NB4 (cell line): ENCODE measurements around the gene AMOTL2.

Source experiments
- CTCF ChIP-seq: IDR thresholded peaks from one replicate; pipeline ENCODE4 v1.5.1; 2012; ENCODE audit warnings: low read depth, low read length
- POLR2A ChIP-seq: IDR thresholded peaks from 2 replicates; pipeline ENCODE4 v1.6.1; 2011; ENCODE audit warnings: mild to moderate bottlenecking; ENCODE audit not compliant: insufficient read length; ENCODE audit errors: extremely low read depth

GRCh38 chr3:134328846-134329245 lies 45.4 kb downstream of the AMOTL2 start:
- TF ChIP-seq CTCF (no peak), POLR2A (no peak)
